Liver (tissue), 3 donors: ENCODE measurements around the gene TSSC4.

Experiments used
- ATF3 ChIP-seq: IDR thresholded peaks from 2 replicates; pipeline ENCODE4 v1.6.1; 2016; ENCODE audit warnings: antibody characterized with exemption
- CTCF ChIP-seq: fragments of 150-350 bp; IDR thresholded peaks from 2 replicates; pipeline ENCODE4 v1.5.1; 2017; ENCODE audit warnings: improper control_type of control experiment, low read depth, low read length; ENCODE audit not compliant: missing input control
- EGR1 ChIP-seq, 2 donors: IDR thresholded peaks; 2 replicates each; pipeline ENCODE4 v1.6.1; 2016 to 2018; ENCODE audit warnings: antibody characterized with exemption in 2 of 2, low read depth in 2 of 2
- FOXA1 ChIP-seq: IDR thresholded peaks from 2 replicates; pipeline ENCODE4 v1.6.1; 2016; ENCODE audit warnings: antibody characterized with exemption
- GABPA ChIP-seq, 2 donors: IDR thresholded peaks in 1 of 2; conservative IDR thresholded peaks in 1 of 2; 2 replicates each; pipeline ENCODE4 v1.6.1; 2016; ENCODE audit warnings: antibody characterized with exemption in 2 of 2, mild to moderate bottlenecking in 1 of 2, moderate library complexity in 1 of 2
- HNF4G ChIP-seq: IDR thresholded peaks from 2 replicates; pipeline ENCODE4 v1.6.1; 2016; ENCODE audit warnings: antibody characterized with exemption
- JUND ChIP-seq, 2 donors: IDR thresholded peaks; 2 replicates each; pipeline ENCODE4 v1.6.1; 2016; ENCODE audit warnings: antibody characterized with exemption in 2 of 2
- MAX ChIP-seq: IDR thresholded peaks from 2 replicates; pipeline ENCODE4 v1.6.1; 2016; ENCODE audit warnings: antibody characterized with exemption
- RAD21 ChIP-seq, 2 donors: IDR thresholded peaks; 2 replicates each; pipeline ENCODE4 v1.6.1; 2016; ENCODE audit warnings: antibody characterized with exemption in 2 of 2, mild to moderate bottlenecking in 2 of 2
- REST ChIP-seq: IDR thresholded peaks from 2 replicates; pipeline ENCODE4 v1.6.1; 2016; ENCODE audit warnings: antibody characterized with exemption, mild to moderate bottlenecking
- RXRA ChIP-seq, 2 donors: IDR thresholded peaks; 2 replicates each; pipeline ENCODE4 v1.6.1; 2017 to 2018; ENCODE audit warnings: antibody characterized with exemption in 2 of 2, mild to moderate bottlenecking in 1 of 2
- SP1 ChIP-seq: IDR thresholded peaks from 2 replicates; pipeline ENCODE4 v1.6.1; 2018; ENCODE audit warnings: antibody characterized with exemption, mild to moderate bottlenecking
- TAF1 ChIP-seq: conservative IDR thresholded peaks from 2 replicates; pipeline ENCODE4 v1.6.1; 2016; ENCODE audit warnings: antibody characterized with exemption, mild to moderate bottlenecking
- donor health status: healthy.
- donor health status: healthy.

- TF ChIP-seq MAX (no peak), SP1 (no peak), CTCF (no peak), FOXA1 (no peak), GABPA (IDR thresholded peaks at IDR 0.05 in 1 of 2, conservative IDR thresholded peaks at IDR 0.05 in 1 of 2) (no peak), JUND (IDR thresholded peaks at IDR 0.05) (no peak), TAF1 (no peak), HNF4G (no peak), EGR1 (IDR thresholded peaks at IDR 0.05; ENCODE audit: low read depth in 2 of 2) (no peak), RAD21 (IDR thresholded peaks at IDR 0.05) (no peak), ATF3 (no peak), RXRA (IDR thresholded peaks at IDR 0.05) (no peak), REST (no peak)
Measured at GRCh38 chr11:2389377-2390026, 11.0 kb upstream of the TSSC4 start.
